Thyroid gland (tissue), 4 donors: ENCODE results near the gene BEAN1. TPM values are rescaled to one million over a fixed set of nuclear protein-coding genes. Genes with fewer than 3 reads are reported as not detected.

Source experiments
- DNase-seq, 2 donors: peaks; one replicate each; pipeline ENCODE4 v3.0.0-alpha.2; 2019
- H3K27ac ChIP-seq, 3 donors: fragments of 200-600 bp; sonication (generic); 1 replicate in 2 of 3; 2 replicates in 1 of 3; pipeline ENCODE4 v1.5.1; 2016 to 2019; ENCODE audit warnings: mild to moderate bottlenecking in 1 of 3, moderate library complexity in 1 of 3
- H3K27me3 ChIP-seq: fragments of 200-600 bp; sonication (generic); one replicate; pipeline ENCODE4 v1.5.1; 2019
- H3K36me3 ChIP-seq, 2 donors: fragments of 200-600 bp; sonication (generic); one replicate each; pipeline ENCODE4 v1.5.1; 2016 to 2019
- H3K4me1 ChIP-seq, 2 donors: fragments of 200-600 bp; sonication (generic); one replicate each; pipeline ENCODE4 v1.5.1; 2017 to 2019
- H3K4me3 ChIP-seq, 3 donors: fragments of 200-600 bp; sonication (generic); replicated peaks in 1 of 3; 1 replicate in 2 of 3; 2 replicates in 1 of 3; pipeline ENCODE4 v1.5.1; 2016; ENCODE audit warnings: mild to moderate bottlenecking in 1 of 3
- H3K9me3 ChIP-seq: fragments of 200-600 bp; sonication (generic); one replicate; pipeline ENCODE4 v1.5.1; 2017
- POLR2A ChIP-seq, 2 donors: fragments of 450-650 bp; IDR thresholded peaks; one replicate each; pipeline ENCODE4 v1.6.1; 2017; ENCODE audit warnings: antibody characterized with exemption in 2 of 2, mild to moderate bottlenecking in 2 of 2, moderate library complexity in 1 of 2
- WGBS, 2 donors: methylation state at CpG; one replicate each; pipeline ENCODE4 v1.1.5; 2017; 5-methylcytosine and 5-hydroxymethylcytosine counted together
- intact Hi-C: fragments of 100-400 bp; cut with DNase I; formaldehyde crosslinking; loops from one replicate; pipeline ENCODE4 v1.15.1; 2023
- total RNA-seq, 4 donors: library from RNA; depleted of rRNA; stranded (reverse); fragments of >200 nt; gene quantifications; one replicate each; pipeline ENCODE4 v1.2.3, GENCODE V29; 2016
- TF ChIP-seq, protein P1 (sequence below), 6 experiments: fragments of 200-600 bp in 3 of 6; fragments of 450-650 bp in 3 of 6; sonication (generic) in 3 of 6; IDR thresholded peaks; one replicate each; pipeline ENCODE4 v1.5.1; 2016 to 2019; ENCODE audit warnings: antibody characterized with exemption in 6 of 6, mild to moderate bottlenecking in 2 of 6, inconsistent platforms in 1 of 6, moderate library complexity in 1 of 6

The BEAN1 gene
- total RNA-seq, 4 donors from 2014 or later: 0.38 to 0.54 TPM; not detected in 2

DNA sequence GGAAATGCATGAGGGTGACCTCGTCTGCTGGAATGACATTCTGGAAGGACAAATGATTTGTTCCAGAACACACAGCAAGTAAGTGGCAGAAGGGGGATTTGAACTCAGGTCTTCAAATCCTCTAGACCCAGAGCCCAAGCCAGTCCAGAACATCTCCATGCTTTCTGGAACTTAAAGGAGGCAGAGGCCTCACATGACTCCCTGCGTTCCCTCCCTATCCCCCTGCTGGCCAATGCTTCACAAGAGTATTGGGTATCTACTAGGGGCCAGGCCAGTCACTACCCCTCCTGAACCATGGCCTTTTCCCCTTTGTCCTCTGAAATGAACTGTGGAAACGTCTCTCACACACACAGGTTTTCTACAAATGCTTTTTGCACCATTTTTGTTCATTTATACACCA lies 7.6 kb upstream of the BEAN1 start:
- Histone ChIP-seq H3K4me3 (no peak overlapping the region), H3K36me3 (no peaks in the 10 kb centered on the region), H3K9me3 (no peaks in the 10 kb centered on the region), H3K27me3 (no peaks in the 10 kb centered on the region), H3K4me1 (no peaks in the 10 kb centered on the region), H3K27ac (no peak overlapping the region)
- intact Hi-C loops: loop anchor here (10.0 kb wide), 1 partner anchor 445 kb away; no protein-coding TSS in a partner anchor
- WGBS, 2 donors: 53 to 69% methylated on average over 3 of the region's 3 CpGs
- DNase-seq: no peak
- TF ChIP-seq POLR2A (IDR thresholded peaks at IDR 0.05): no peak
- TF ChIP-seq, protein P1, sequence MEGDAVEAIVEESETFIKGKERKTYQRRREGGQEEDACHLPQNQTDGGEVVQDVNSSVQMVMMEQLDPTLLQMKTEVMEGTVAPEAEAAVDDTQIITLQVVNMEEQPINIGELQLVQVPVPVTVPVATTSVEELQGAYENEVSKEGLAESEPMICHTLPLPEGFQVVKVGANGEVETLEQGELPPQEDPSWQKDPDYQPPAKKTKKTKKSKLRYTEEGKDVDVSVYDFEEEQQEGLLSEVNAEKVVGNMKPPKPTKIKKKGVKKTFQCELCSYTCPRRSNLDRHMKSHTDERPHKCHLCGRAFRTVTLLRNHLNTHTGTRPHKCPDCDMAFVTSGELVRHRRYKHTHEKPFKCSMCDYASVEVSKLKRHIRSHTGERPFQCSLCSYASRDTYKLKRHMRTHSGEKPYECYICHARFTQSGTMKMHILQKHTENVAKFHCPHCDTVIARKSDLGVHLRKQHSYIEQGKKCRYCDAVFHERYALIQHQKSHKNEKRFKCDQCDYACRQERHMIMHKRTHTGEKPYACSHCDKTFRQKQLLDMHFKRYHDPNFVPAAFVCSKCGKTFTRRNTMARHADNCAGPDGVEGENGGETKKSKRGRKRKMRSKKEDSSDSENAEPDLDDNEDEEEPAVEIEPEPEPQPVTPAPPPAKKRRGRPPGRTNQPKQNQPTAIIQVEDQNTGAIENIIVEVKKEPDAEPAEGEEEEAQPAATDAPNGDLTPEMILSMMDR (IDR thresholded peaks at IDR 0.05): no peak

DNA sequence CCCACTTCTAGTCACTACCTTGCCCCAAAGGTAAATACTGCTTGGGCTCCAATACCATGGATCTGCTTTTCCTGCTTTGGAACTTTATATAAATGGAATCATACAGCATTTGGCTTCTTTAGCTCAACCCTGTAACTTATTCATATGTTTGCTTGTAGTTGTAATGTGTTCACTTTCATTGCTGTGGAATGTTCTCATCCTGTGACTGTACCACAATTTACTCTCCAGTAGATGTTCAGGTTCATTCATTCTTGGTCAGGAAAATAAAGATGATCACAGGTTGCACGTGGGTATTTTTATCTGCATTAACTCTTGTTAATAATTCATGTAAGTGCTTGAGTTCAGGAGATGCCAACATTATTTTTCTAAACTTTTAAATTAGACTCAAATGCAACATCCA lies 6.7 kb upstream of the BEAN1 start:
- no peak for TF ChIP-seq POLR2A (IDR thresholded peaks at IDR 0.05)
- TF ChIP-seq, protein P1 (IDR thresholded peaks at IDR 0.05): no peak
- intact Hi-C loops: no loop called here
- H3K4me3 ChIP-seq: no peak overlapping the region
- H3K9me3 ChIP-seq: no peaks in the 10 kb centered on the region
- DNase-seq: no peak
- no peak overlapping the region for H3K27ac ChIP-seq
- H3K4me1 ChIP-seq: no peaks in the 10 kb centered on the region
- WGBS, 2 donors: 62 to 69% methylated on average over 1 of the region's 1 CpG
- no peaks in the 10 kb centered on the region for H3K27me3 ChIP-seq
- no peaks in the 10 kb centered on the region for H3K36me3 ChIP-seq

DNA sequence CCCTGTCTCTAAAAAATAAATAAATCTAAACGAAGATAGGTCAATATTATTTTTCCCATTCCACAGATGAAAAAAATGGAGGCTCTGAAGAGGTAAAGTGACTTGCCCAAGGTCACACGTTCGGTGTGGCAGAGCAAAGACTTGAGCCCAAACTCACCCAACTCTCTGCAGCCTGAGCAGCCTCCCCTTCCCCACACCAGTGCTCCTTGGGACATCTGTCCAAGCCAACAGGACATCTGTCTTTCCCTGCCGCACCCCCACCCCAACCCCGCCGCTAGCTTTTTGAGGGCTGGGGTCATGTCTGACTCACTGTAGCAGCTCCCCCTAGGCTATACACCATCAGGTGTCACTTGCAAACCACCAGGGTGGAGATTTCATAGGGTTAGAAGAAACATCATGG lies 5.2 kb upstream of the BEAN1 start:
- H3K9me3 ChIP-seq: no peaks in the 10 kb centered on the region
- no peaks in the 10 kb centered on the region for H3K36me3 ChIP-seq
- WGBS, 2 donors: 73 to 87% methylated on average over 6 of the region's 6 CpGs
- no peak overlapping the region for H3K27ac ChIP-seq
- peaks cover 5 to 7% of the 10 kb centered on the region in 2 donors for H3K4me1 ChIP-seq
- H3K4me3 ChIP-seq: no peak overlapping the region
- intact Hi-C loops: no loop called here
- no peak for TF ChIP-seq POLR2A (IDR thresholded peaks at IDR 0.05)
- TF ChIP-seq, protein P1 (IDR thresholded peaks at IDR 0.05): no peak
- DNase-seq: no peak
- H3K27me3 ChIP-seq: no peaks in the 10 kb centered on the region

DNA sequence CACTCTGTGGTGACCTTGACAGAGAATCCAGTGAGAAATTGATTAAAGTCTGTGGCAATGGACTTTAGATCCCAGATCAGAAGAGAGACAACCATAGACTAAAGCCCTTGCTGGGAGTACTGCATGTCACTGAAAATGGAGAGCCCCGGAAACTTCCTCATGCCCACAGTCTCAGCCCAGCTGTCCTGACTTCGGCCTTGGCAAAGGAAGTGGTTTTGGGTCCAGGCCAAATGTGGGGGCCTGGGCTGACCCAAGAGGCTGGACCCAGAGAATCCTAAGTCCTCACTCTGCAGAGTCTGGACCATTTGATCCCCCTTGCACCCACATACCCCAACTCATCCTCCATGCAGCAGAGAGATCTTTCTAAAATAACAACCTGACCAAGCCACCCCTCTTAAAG lies 4.7 kb upstream of the BEAN1 start:
- Histone ChIP-seq H3K27ac (no peak overlapping the region), H3K9me3 (no peaks in the 10 kb centered on the region), H3K27me3 (no peaks in the 10 kb centered on the region), H3K4me1 (peaks cover 5 to 8% of the 10 kb centered on the region in 2 donors), H3K4me3 (no peak overlapping the region), H3K36me3 (no peaks in the 10 kb centered on the region)
- WGBS, 2 donors: 86 to 100% methylated on average over 2 of the region's 2 CpGs
- intact Hi-C loops: no loop called here
- no peak for TF ChIP-seq POLR2A (IDR thresholded peaks at IDR 0.05)
- DNase-seq: no peak

DNA sequence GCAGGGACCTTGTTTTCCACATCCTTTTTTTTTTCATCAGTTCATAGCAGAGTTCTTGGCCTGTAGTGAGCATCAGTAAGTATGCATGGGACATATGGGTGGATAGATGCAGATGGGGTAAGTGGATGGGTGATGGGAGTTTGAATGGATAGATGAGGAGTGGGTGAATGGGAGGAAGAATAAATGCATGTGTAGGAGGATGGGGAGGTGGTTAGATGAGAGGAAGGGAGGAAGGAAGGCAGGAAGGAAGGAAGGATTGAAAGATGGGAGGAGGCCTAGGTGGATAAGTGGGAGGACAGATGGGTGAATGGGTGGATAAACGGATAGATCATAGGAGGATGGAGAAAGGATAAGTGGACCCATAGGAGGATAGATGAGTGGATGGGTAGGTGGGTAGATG lies 3.9 kb upstream of the BEAN1 start:
- 90 to 96% methylated on average over 1 of the region's 1 CpG for WGBS, 2 donors
- Histone ChIP-seq H3K4me1 (peaks cover 11 to 17% of the 10 kb centered on the region in 2 donors), H3K36me3 (no peaks in the 10 kb centered on the region), H3K4me3 (no peak overlapping the region), H3K27ac (no peak overlapping the region), H3K27me3 (no peaks in the 10 kb centered on the region), H3K9me3 (no peaks in the 10 kb centered on the region)
- TF ChIP-seq POLR2A (IDR thresholded peaks at IDR 0.05): no peak
- TF ChIP-seq, protein P1 (IDR thresholded peaks at IDR 0.05): no peak
- DNase-seq: no peak
- intact Hi-C loops: no loop called here

DNA sequence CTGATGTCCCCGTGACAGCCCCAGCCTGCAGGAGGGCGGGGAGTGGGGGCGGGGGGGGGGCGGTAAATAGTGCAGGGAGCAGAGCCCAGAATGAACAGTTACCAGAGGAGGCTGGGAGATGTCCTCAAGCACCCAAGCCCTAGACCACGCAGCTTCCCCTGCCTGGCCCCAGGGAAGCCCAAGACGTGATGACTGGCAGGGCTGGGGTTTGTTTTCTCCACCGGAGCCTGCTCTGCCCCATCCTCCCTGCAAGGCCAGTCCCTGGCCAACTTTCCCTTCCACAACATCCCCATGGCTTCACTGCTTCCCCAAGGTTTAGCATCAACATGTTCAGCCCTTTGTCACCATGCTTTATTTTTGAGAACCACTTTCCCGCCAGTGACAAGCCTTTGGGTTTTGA lies 1.4 kb upstream of the BEAN1 start:
- no peak for TF ChIP-seq POLR2A (IDR thresholded peaks at IDR 0.05)
- TF ChIP-seq, protein P1 (IDR thresholded peaks at IDR 0.05): no peak
- H3K36me3 ChIP-seq: no peaks in the 10 kb centered on the region
- no peaks in the 10 kb centered on the region for H3K9me3 ChIP-seq
- intact Hi-C loops: no loop called here
- no peak overlapping the region for H3K4me3 ChIP-seq
- WGBS, 2 donors: 35 to 41% methylated on average over 7 to 8 of the region's 8 CpGs
- peaks cover 11 to 21% of the 10 kb centered on the region in 2 donors for H3K4me1 ChIP-seq
- no peak overlapping the region for H3K27ac ChIP-seq
- DNase-seq: no peak
- H3K27me3 ChIP-seq: no peaks in the 10 kb centered on the region
